HepG2 (cell line): Measurements from ENCODE around the gene COBL. TPM values are rescaled to one million over a fixed set of nuclear protein-coding genes. Genes with fewer than 3 reads are reported as not detected.

Experiments used
- ATAC-seq: fragments of 200-7000 bp; cut with Tn5 transposase; 3 replicates; pipeline ENCODE4 v1.9.1; 2020; ENCODE audit warnings: mild to moderate bottlenecking, moderate library complexity
- BruUV-seq: library from RNA; stranded (reverse); fragments of 400-500 nt; replicated peaks from 2 replicates; lab custom pipeline; 2021; lab: Mats Ljungman, UMichigan
- CTCF ChIA-PET: fragments of 300-600 bp; formaldehyde crosslinking; extraction: SDS; loops from one replicate; lab custom pipeline; 2021; ENCODE audit warnings: low total read pairs, inconsistent platforms, low intra/inter-chr PET ratio; lab: Yijun Ruan, JAX
- POLR2A ChIA-PET: fragments of 350-600 bp; sonication (Branson Sonifier 250); formaldehyde crosslinking; loops from one replicate; lab custom pipeline; 2020; ENCODE audit warnings: antibody characterized with exemption, inconsistent platforms; lab: Yijun Ruan, JAX
- DNase-seq: peaks from one replicate; pipeline ENCODE4 v3.0.0-alpha.2; 2015; ENCODE audit warnings: low spot score
- FAIRE-seq: peaks from 3 replicates; lab custom pipeline; 2011; peaks lifted over from hg19 to GRCh38; lab: Jason Lieb, UNC
- H2AFZ ChIP-seq: one replicate; pipeline ENCODE4 v1.6.1; 2011; ENCODE audit warnings: low read length, inconsistent platforms
- H3K27ac ChIP-seq: fragments of 300-600 bp; 3 replicates; pipeline ENCODE4 v1.8.0; 2011; ENCODE audit warnings: mixed run types, mild to moderate bottlenecking, mixed read lengths, low read length, inconsistent platforms; ENCODE audit not compliant: insufficient read depth; ENCODE audit errors: extremely low read length
- H3K27me3 ChIP-seq, 2 experiments: fragments of 200-600 bp in 1 of 2; 2 replicates in 1 of 2; 3 replicates in 1 of 2; pipeline versions ENCODE4 v1.6.0 to v1.8.0; 2011; ENCODE audit warnings: low read length in 2 of 2, mild to moderate bottlenecking in 2 of 2, moderate library complexity in 2 of 2, inconsistent platforms in 1 of 2; ENCODE audit not compliant: insufficient read depth in 2 of 2, control insufficient read depth in 1 of 2
- H3K36me3 ChIP-seq, 2 experiments: fragments of 200-600 bp in 1 of 2; replicated peaks in 1 of 2; 2 replicates in 1 of 2; 3 replicates in 1 of 2; pipeline versions ENCODE4 v1.5.1 to v1.8.0; 2011; ENCODE audit warnings: low read length in 2 of 2, inconsistent platforms in 1 of 2; ENCODE audit not compliant: insufficient read depth in 2 of 2, control insufficient read depth in 1 of 2
- H3K4me1 ChIP-seq: 2 replicates; pipeline ENCODE4 v1.5.1; 2012; ENCODE audit warnings: low read length, inconsistent platforms; ENCODE audit not compliant: insufficient read depth
- H3K4me2 ChIP-seq: 2 replicates; pipeline ENCODE4 v1.6.0; 2011; ENCODE audit warnings: low read depth, low read length, inconsistent platforms
- H3K4me3 ChIP-seq, 3 experiments: fragments of 200-600 bp in 1 of 3; sonication (generic), shearing (Covaris generic) in 1 of 3; replicated peaks in 1 of 3; 2 replicates each; pipeline ENCODE4 v1.5.1; 2011 to 2016; ENCODE audit warnings: low read length in 3 of 3, inconsistent platforms in 2 of 3, low read depth in 2 of 3, mild to moderate bottlenecking in 2 of 3, control low read depth in 1 of 3, mixed read lengths in 1 of 3; ENCODE audit not compliant: insufficient read depth in 1 of 3
- H3K79me2 ChIP-seq: one replicate; pipeline ENCODE4 v1.6.1; 2011; ENCODE audit warnings: low read length, inconsistent platforms; ENCODE audit not compliant: insufficient read depth
- H3K9ac ChIP-seq: 2 replicates; pipeline ENCODE4 v1.6.0; 2011; ENCODE audit warnings: mild to moderate bottlenecking, low read depth, low read length, inconsistent platforms; ENCODE audit not compliant: insufficient read depth
- H3K9me3 ChIP-seq: 2 replicates; pipeline ENCODE4 v1.5.1; 2012; ENCODE audit warnings: mild to moderate bottlenecking, low read length
- H4K20me1 ChIP-seq: 2 replicates; pipeline ENCODE4 v1.6.0; 2011; ENCODE audit warnings: inconsistent platforms, mild to moderate bottlenecking, low read length, moderate library complexity; ENCODE audit not compliant: insufficient read depth
- AFF4 ChIP-seq: sonication (generic); formaldehyde crosslinking; IDR thresholded peaks from 2 replicates; pipeline ENCODE4 v1.4.0; 2020; ENCODE audit warnings: missing genetic modification reagents
- CEBPG ChIP-seq: IDR thresholded peaks from 2 replicates; pipeline ENCODE4 v1.6.1; 2016
- HDAC6 ChIP-seq: fragments of 200-600 bp; sonication (generic); IDR thresholded peaks from 2 replicates; pipeline ENCODE4 v1.7.0; 2017; ENCODE audit warnings: mild to moderate bottlenecking, antibody characterized with exemption, low read length, low read depth
- MEIS1 ChIP-seq: sonication (generic); formaldehyde crosslinking; IDR thresholded peaks from 2 replicates; pipeline ENCODE4 v1.9.0; 2021; ENCODE audit warnings: mild to moderate bottlenecking, missing genetic modification reagents, moderate library complexity, borderline replicate concordance
- NR2F6 ChIP-seq, 2 experiments: IDR thresholded peaks; 2 replicates each; pipeline ENCODE4 v1.6.1; 2016; ENCODE audit warnings: antibody characterized with exemption in 1 of 2, mild to moderate bottlenecking in 1 of 2
- RXRA ChIP-seq: sonication (generic); formaldehyde crosslinking; IDR thresholded peaks from 2 replicates; pipeline ENCODE4 v1.5.1; 2020; ENCODE audit warnings: missing genetic modification reagents
- SCMH1 ChIP-seq: sonication (generic); formaldehyde crosslinking; IDR thresholded peaks from 2 replicates; pipeline ENCODE4 v1.9.0; 2021; ENCODE audit warnings: missing genetic modification reagents, mild to moderate bottlenecking, borderline replicate concordance
- XRCC5 ChIP-seq: fragments of 200-400 bp; formaldehyde crosslinking; optimal IDR thresholded peaks from 2 replicates; pipeline ENCODE3; 2017; ENCODE audit warnings: mild to moderate bottlenecking, low read length
- ZNF101 ChIP-seq: sonication (generic); formaldehyde crosslinking; IDR thresholded peaks from 2 replicates; pipeline ENCODE4 v1.4.0; 2020; ENCODE audit warnings: mild to moderate bottlenecking, low read depth, missing genetic modification reagents, borderline replicate concordance
- ZNF44 ChIP-seq: sonication (generic); formaldehyde crosslinking; IDR thresholded peaks from 2 replicates; pipeline ENCODE4 v1.5.1; 2020; ENCODE audit warnings: mild to moderate bottlenecking, missing genetic modification reagents
- ZNF770 ChIP-seq: sonication (generic); formaldehyde crosslinking; IDR thresholded peaks from 2 replicates; pipeline ENCODE4 v1.5.0; 2020; ENCODE audit warnings: mild to moderate bottlenecking, missing genetic modification reagents
- WGBS: methylation state at CpG from one replicate; pipeline ENCODE4 v1.1.6; 2017; ENCODE audit warnings: low lambda C conversion rate; 5-methylcytosine and 5-hydroxymethylcytosine counted together
- in situ Hi-C: cut with HindIII; loops from 2 replicates; pipeline ENCODE4 v1.10.0; 2017; ENCODE audit warnings: low pct_unique_long_range_greater_than_20kb; ENCODE audit not compliant: extremely low pct_ligation_motif_present
- intact Hi-C: fragments of 100-400 bp; cut with micrococcal nuclease; formaldehyde crosslinking; loops from one replicate; pipeline ENCODE4 v1.10.0; 2022; ENCODE audit not compliant: unreplicated experiment
- polyA plus RNA-seq, 8 experiments: library from polyadenylated mRNA; depleted of rRNA in 3 of 8; stranded (reverse) in 7 of 8; unstranded in 1 of 8; fragments of >200 nt; fragmentation: Illumina TruSeq in 4 of 8; extraction: Trizol in 4 of 8; gene quantifications; 2 replicates each; pipeline versions ENCODE4 v1.2.1 to v1.2.3, GENCODE V29; 2011 to 2016; ENCODE audit warnings: low read depth in 4 of 8, missing spikeins in 1 of 8, mixed read lengths in 1 of 8; ENCODE audit not compliant: insufficient read depth in 1 of 8
- total RNA-seq, 5 experiments: library from RNA; depleted of rRNA; stranded (reverse); fragments of >200 nt; fragmentation: Illumina TruSeq; extraction: Trizol; gene quantifications; 2 replicates each; pipeline ENCODE4 v1.2.3, GENCODE V29; 2016; ENCODE audit warnings: low read depth in 1 of 5

The COBL gene
- total and polyA plus RNA-seq, 2 of the 13 experiments (the other 11 are each of a cell fraction or from before 2014, with no cell fraction given), result 3.8 to 4.9 TPM

- H3K27ac ChIP-seq, result no peak overlapping the region
- no peak for FAIRE-seq
- H3K9me3 ChIP-seq, result no peaks in the 10 kb centered on the region
- H3K9ac ChIP-seq, result no peak overlapping the region
- BruUV-seq, result no TSS peak
- H2AFZ ChIP-seq, result no peak overlapping the region
- intact Hi-C loops, result no loop called here
- H3K4me1 ChIP-seq, result no peaks in the 10 kb centered on the region
- no peak overlapping the region for H3K4me3 ChIP-seq
- ATAC-seq, result no peak
- in situ Hi-C loops, result loop anchor here (10.0 kb wide), 1 partner anchor 136 kb away; no protein-coding TSS in a partner anchor
- POLR2A ChIA-PET, result no interaction called here
- H3K36me3 ChIP-seq, result 0 out of 5 replicates have a peak, but pooled peaks cover 0 to 2% of the 10 kb centered on the region in 2 experiments
- H4K20me1 ChIP-seq, result no peaks in the 10 kb centered on the region; the same call in 1 of the 2 replicates
- H3K79me2 ChIP-seq, result no peaks in the 10 kb centered on the region
- DNase-seq, result no peak
- 88% methylated on average over 17 of the region's 18 CpGs for WGBS
- no peaks in the 10 kb centered on the region for H3K27me3 ChIP-seq
- CTCF ChIA-PET, result no interaction called here
- no peak overlapping the region for H3K4me2 ChIP-seq
- TF ChIP-seq ZNF770 (CRISPR knock-in tag) (no peak), XRCC5 (no peak), ZNF101 (CRISPR knock-in tag) (no peak), CEBPG (CRISPR knock-in tag) (no peak), HDAC6 (no peak), SCMH1 (CRISPR knock-in tag) (no peak), AFF4 (CRISPR knock-in tag) (no peak), NR2F6 (IDR thresholded peaks at IDR 0.05) (no peak), NR2F6 (CRISPR knock-in tag; IDR thresholded peaks at IDR 0.05) (no peak), MEIS1 (CRISPR knock-in tag) (no peak), ZNF44 (CRISPR knock-in tag) (no peak), RXRA (CRISPR knock-in tag) (no peak)
Measured at GRCh38 chr7:51229106-51229537, 87.5 kb downstream of the COBL start.
